ENCODE measurements around the gene ELF1.

DNA sequence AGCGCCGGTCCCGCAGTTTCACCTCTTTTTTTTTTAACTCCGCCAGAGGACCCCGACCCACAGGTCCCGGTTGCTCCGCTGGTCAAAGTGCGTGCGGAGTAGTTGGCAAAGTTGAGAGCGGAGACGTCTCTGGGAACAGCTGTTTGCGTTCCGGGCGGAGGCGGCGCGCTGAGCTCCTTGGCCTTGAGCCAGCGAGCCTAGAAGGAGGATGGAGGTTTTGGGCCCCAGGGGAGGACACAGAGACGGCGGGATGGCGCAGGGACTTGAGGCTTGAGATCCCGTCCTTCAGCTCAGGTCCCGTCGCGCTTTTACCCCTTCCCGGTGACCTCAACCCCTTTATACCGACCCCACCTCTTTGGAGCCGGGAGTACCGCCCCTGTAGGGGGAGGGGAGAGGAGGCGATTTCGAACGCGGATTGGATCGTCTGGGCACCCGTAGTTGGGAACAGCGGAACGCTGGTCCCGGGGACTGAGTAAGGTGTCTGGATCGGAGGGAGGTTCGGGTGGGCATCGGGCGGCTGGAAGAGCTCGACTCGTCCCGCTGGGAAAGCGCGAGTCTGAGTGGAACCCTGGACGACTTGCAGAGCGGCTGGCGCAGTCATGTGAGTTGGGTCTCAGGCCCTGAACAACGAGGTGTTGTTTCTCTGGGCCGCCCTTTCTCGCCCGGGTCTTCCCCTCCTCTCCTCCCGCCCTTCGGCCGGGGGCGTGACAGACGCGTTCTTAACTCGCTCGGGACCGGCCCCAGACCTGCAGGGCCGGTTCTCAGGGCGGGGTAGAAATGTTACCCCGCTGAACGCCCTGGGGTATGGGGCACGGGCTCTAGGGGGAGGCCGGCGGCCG is 42.2 kb upstream of the ELF1 start, which contains the start of gene WBP4:
- TF ChIP-seq, protein P1, sequence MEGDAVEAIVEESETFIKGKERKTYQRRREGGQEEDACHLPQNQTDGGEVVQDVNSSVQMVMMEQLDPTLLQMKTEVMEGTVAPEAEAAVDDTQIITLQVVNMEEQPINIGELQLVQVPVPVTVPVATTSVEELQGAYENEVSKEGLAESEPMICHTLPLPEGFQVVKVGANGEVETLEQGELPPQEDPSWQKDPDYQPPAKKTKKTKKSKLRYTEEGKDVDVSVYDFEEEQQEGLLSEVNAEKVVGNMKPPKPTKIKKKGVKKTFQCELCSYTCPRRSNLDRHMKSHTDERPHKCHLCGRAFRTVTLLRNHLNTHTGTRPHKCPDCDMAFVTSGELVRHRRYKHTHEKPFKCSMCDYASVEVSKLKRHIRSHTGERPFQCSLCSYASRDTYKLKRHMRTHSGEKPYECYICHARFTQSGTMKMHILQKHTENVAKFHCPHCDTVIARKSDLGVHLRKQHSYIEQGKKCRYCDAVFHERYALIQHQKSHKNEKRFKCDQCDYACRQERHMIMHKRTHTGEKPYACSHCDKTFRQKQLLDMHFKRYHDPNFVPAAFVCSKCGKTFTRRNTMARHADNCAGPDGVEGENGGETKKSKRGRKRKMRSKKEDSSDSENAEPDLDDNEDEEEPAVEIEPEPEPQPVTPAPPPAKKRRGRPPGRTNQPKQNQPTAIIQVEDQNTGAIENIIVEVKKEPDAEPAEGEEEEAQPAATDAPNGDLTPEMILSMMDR (conservative IDR thresholded peaks at IDR 0.05) = no peak
- no peak for TF ChIP-seq EZH2 (IDR thresholded peaks at IDR 0.05; ENCODE audit: low read depth)

All from PC-9 (cell line).